ENCODE results near the gene HAPLN2. TPM values are rescaled to one million over a fixed set of nuclear protein-coding genes. Genes with fewer than 3 reads are reported as not detected.

HAPLN2 gene
- 0.52 TPM for polyA plus RNA-seq (2013, experiment 1 of 2)
- polyA plus RNA-seq (2013, experiment 2 of 2), result not detected

GRCh38 chr1:156618853-156619581 is at the start of gene HAPLN2:
HAPLN2 (plus strand) TSS chr1:156619415; CDS start chr1:156623491, 4,076 bp downstream.
- H3K4me3 ChIP-seq (ENCODE audit: extremely low read depth, insufficient read depth, low read length, poor library complexity, severe bottlenecking), result no peak within 1 kb of the TSS
- peaks cover 7% of the 10 kb centered on the region for H3K4me1 ChIP-seq (ENCODE audit: control insufficient read depth, insufficient read depth, low read length, poor library complexity, severe bottlenecking)
- no peaks in the 10 kb centered on the region for H3K9me3 ChIP-seq (ENCODE audit: control insufficient read depth, low read length)
- H3K27ac ChIP-seq (ENCODE audit: low read depth, low read length, severe bottlenecking), result no peak within 1 kb of the TSS
- WGBS, 2 experiments (ENCODE audit: insufficient coverage in 2 of 2), result 2 to 11% methylated on average over 3 of the region's 7 CpGs
- H3K36me3 ChIP-seq (ENCODE audit: control insufficient read depth, insufficient read depth, low read length), result no peaks in the 10 kb centered on the region

GRCh38 chr1:156571261-156571852 is 47.9 kb upstream of the HAPLN2 start:
- 17% methylated on average over 1 of the region's 4 CpGs; no CpG with 5 or more reads in 1 of the 2 experiments for WGBS, 2 experiments (ENCODE audit: insufficient coverage in 2 of 2)
- Histone ChIP-seq H3K9me3 (ENCODE audit: control insufficient read depth, low read length) (no peaks in the 10 kb centered on the region), H3K4me3 (ENCODE audit: extremely low read depth, insufficient read depth, low read length, poor library complexity, severe bottlenecking) (peak overlapping the region; percentile 73), H3K4me1 (ENCODE audit: control insufficient read depth, insufficient read depth, low read length, poor library complexity, severe bottlenecking) (peaks cover 6% of the 10 kb centered on the region), H3K36me3 (ENCODE audit: control insufficient read depth, insufficient read depth, low read length) (peaks cover 41% of the 10 kb centered on the region), H3K27ac (ENCODE audit: low read depth, low read length, severe bottlenecking) (peak overlapping the region; percentile 10)

- H3K27ac ChIP-seq (ENCODE audit: low read depth, low read length, severe bottlenecking), result no peak within 1 kb of the TSS
- peaks cover 6% of the 10 kb centered on the region for H3K4me1 ChIP-seq (ENCODE audit: control insufficient read depth, insufficient read depth, low read length, poor library complexity, severe bottlenecking)
- no peaks in the 10 kb centered on the region for H3K9me3 ChIP-seq (ENCODE audit: control insufficient read depth, low read length)
- 0 to 1% methylated on average over 28 to 36 of the region's 38 CpGs for WGBS, 2 experiments (ENCODE audit: insufficient coverage in 2 of 2)
- H3K36me3 ChIP-seq (ENCODE audit: control insufficient read depth, insufficient read depth, low read length), result peaks cover 36% of the 10 kb centered on the region
- H3K4me3 ChIP-seq (ENCODE audit: extremely low read depth, insufficient read depth, low read length, poor library complexity, severe bottlenecking), result peak within 1 kb of the TSS; percentile 73
These were observed 47.1 kb upstream of the HAPLN2 start, which contains the start of gene IQGAP3 for GRCh38 chr1:156571919-156572662. IQGAP3 (minus strand) TSS chr1:156572565; CDS start chr1:156572529, 36 bp downstream.

DNA sequence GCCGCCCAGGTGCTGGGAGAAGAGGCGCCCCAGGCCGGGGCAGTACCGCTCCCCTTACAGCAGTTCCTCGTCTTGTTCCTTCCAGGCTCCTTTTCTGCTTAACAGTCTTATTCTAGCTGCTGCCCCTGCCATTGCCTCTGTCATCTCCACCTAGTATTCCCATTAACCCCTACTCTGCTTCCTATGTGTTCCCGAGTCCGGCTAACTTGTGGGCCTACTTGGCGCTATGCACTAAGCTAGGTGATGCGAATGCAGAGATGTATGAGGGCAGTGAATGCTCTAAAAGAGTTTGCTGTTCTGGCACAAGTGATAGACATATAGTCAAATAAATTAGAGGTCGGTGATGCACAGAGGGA is 46.6 kb upstream of the HAPLN2 start:
- Histone ChIP-seq H3K4me1 (ENCODE audit: control insufficient read depth, insufficient read depth, low read length, poor library complexity, severe bottlenecking) (peaks cover 6% of the 10 kb centered on the region), H3K36me3 (ENCODE audit: control insufficient read depth, insufficient read depth, low read length) (peaks cover 31% of the 10 kb centered on the region), H3K9me3 (ENCODE audit: control insufficient read depth, low read length) (no peaks in the 10 kb centered on the region), H3K27ac (ENCODE audit: low read depth, low read length, severe bottlenecking) (no peak overlapping the region), H3K4me3 (ENCODE audit: extremely low read depth, insufficient read depth, low read length, poor library complexity, severe bottlenecking) (peak overlapping the region; percentile 73)
- 37 to 62% methylated on average over 7 to 8 of the region's 10 CpGs for WGBS, 2 experiments (ENCODE audit: insufficient coverage in 2 of 2)

GRCh38 chr1:156574039-156574633 is 45.1 kb upstream of the HAPLN2 start:
- Histone ChIP-seq H3K36me3 (ENCODE audit: control insufficient read depth, insufficient read depth, low read length) (peaks cover 17% of the 10 kb centered on the region), H3K4me3 (ENCODE audit: extremely low read depth, insufficient read depth, low read length, poor library complexity, severe bottlenecking) (no peak overlapping the region), H3K27ac (ENCODE audit: low read depth, low read length, severe bottlenecking) (no peak overlapping the region), H3K4me1 (ENCODE audit: control insufficient read depth, insufficient read depth, low read length, poor library complexity, severe bottlenecking) (peaks cover 6% of the 10 kb centered on the region), H3K9me3 (ENCODE audit: control insufficient read depth, low read length) (no peaks in the 10 kb centered on the region)
- WGBS, 2 experiments (ENCODE audit: insufficient coverage in 2 of 2), result 83 to 88% methylated on average over 1 of the region's 2 CpGs

DNA sequence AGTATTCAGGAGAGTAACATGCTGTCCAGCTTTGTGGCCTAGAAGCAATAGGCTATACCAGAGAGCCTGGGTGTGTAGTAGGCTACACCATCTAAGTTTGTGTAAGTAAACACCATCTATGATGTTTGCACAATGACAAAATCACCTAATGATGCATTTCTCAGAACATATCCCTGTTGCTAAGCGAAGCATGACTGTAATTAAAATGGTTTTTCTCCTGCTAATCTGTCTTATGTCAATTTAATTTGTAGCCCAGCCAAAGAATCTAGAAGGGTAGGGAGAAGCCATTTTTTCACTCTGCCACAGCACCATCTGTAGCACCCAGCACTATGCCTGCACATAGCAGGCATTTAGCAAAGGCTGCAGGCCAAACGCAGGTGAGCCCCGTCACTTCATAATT is 41.7 kb upstream of the HAPLN2 start:
- Histone ChIP-seq H3K27ac (ENCODE audit: low read depth, low read length, severe bottlenecking) (no peak overlapping the region), H3K36me3 (ENCODE audit: control insufficient read depth, insufficient read depth, low read length) (no peaks in the 10 kb centered on the region), H3K9me3 (ENCODE audit: control insufficient read depth, low read length) (no peaks in the 10 kb centered on the region), H3K4me1 (ENCODE audit: control insufficient read depth, insufficient read depth, low read length, poor library complexity, severe bottlenecking) (no peaks in the 10 kb centered on the region), H3K4me3 (ENCODE audit: extremely low read depth, insufficient read depth, low read length, poor library complexity, severe bottlenecking) (no peak overlapping the region)
- 91 to 100% methylated on average over 2 to 3 of the region's 3 CpGs for WGBS, 2 experiments (ENCODE audit: insufficient coverage in 2 of 2)

- WGBS, 2 experiments (ENCODE audit: insufficient coverage in 2 of 2), result 23 to 31% methylated on average over 3 of the region's 7 CpGs
- H3K27ac ChIP-seq (ENCODE audit: low read depth, low read length, severe bottlenecking), result no peak overlapping the region
- H3K9me3 ChIP-seq (ENCODE audit: control insufficient read depth, low read length), result no peaks in the 10 kb centered on the region
- H3K4me3 ChIP-seq (ENCODE audit: extremely low read depth, insufficient read depth, low read length, poor library complexity, severe bottlenecking), result no peak overlapping the region
- H3K36me3 ChIP-seq (ENCODE audit: control insufficient read depth, insufficient read depth, low read length), result no peaks in the 10 kb centered on the region
- H3K4me1 ChIP-seq (ENCODE audit: control insufficient read depth, insufficient read depth, low read length, poor library complexity, severe bottlenecking), result no peaks in the 10 kb centered on the region
These were observed 41.2 kb upstream of the HAPLN2 start for GRCh38 chr1:156578055-156578454.

DNA sequence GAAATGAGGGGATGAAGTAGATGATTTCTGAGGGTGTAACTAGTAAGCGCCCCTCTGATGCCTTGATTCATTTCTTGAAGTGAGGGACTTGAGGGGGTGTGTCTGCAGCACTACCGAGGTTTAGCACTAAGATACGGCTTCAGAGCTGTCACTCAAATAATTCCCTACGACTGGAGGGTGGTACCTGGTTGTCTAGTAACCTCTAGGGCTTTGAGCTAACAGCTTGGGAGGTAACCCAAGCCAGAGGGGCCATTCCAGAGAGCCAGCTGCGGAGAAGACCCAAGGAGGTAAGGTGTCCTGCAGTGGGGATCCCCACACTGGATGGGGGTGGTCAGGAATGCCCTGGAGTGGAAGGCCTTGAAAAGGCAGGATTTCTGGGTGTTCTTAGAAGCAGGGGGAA is 39.7 kb upstream of the HAPLN2 start, which contains the start of gene TTC24:
TTC24 (plus strand) TSS at position 252 of the 400 bp plus-strand sequence. CDS start 1,642 bp downstream, outside the sequence.
- 80 to 94% methylated on average over 3 to 5 of the region's 5 CpGs for WGBS, 2 experiments (ENCODE audit: insufficient coverage in 2 of 2)
- no peak within 1 kb of the TSS for H3K27ac ChIP-seq (ENCODE audit: low read depth, low read length, severe bottlenecking)
- no peaks in the 10 kb centered on the region for H3K4me1 ChIP-seq (ENCODE audit: control insufficient read depth, insufficient read depth, low read length, poor library complexity, severe bottlenecking)
- H3K4me3 ChIP-seq (ENCODE audit: extremely low read depth, insufficient read depth, low read length, poor library complexity, severe bottlenecking), result no peak within 1 kb of the TSS
- H3K36me3 ChIP-seq (ENCODE audit: control insufficient read depth, insufficient read depth, low read length), result no peaks in the 10 kb centered on the region
- no peaks in the 10 kb centered on the region for H3K9me3 ChIP-seq (ENCODE audit: control insufficient read depth, low read length)

- Histone ChIP-seq H3K36me3 (ENCODE audit: control insufficient read depth, insufficient read depth, low read length) (no peaks in the 10 kb centered on the region), H3K4me1 (ENCODE audit: control insufficient read depth, insufficient read depth, low read length, poor library complexity, severe bottlenecking) (no peaks in the 10 kb centered on the region), H3K9me3 (ENCODE audit: control insufficient read depth, low read length) (no peaks in the 10 kb centered on the region), H3K4me3 (ENCODE audit: extremely low read depth, insufficient read depth, low read length, poor library complexity, severe bottlenecking) (no peak overlapping the region), H3K27ac (ENCODE audit: low read depth, low read length, severe bottlenecking) (no peak overlapping the region)
- WGBS, 2 experiments (ENCODE audit: insufficient coverage in 2 of 2), result 89 to 92% methylated on average over 19 to 21 of the region's 21 CpGs
These were observed 37.4 kb upstream of the HAPLN2 start for GRCh38 chr1:156581661-156582387.
